Measurements from ENCODE around the gene ADORA2B. TPM values are rescaled to one million over a fixed set of nuclear protein-coding genes. Genes with fewer than 3 reads are reported as not detected.
A peak's percentile ranks its signal among the peaks of the same experiment; 100 is the strongest.
"Not testable (repeated sequence)": the region's sequence is repeated elsewhere in the genome, so short reads cannot be mapped to it uniquely, and the experiment has no call there.

The ADORA2B gene
- total RNA-seq: 1 to 10 TPM in 1 of 2 donors, under 1 TPM in 1; 0.30 to 4.7 TPM

DNA sequence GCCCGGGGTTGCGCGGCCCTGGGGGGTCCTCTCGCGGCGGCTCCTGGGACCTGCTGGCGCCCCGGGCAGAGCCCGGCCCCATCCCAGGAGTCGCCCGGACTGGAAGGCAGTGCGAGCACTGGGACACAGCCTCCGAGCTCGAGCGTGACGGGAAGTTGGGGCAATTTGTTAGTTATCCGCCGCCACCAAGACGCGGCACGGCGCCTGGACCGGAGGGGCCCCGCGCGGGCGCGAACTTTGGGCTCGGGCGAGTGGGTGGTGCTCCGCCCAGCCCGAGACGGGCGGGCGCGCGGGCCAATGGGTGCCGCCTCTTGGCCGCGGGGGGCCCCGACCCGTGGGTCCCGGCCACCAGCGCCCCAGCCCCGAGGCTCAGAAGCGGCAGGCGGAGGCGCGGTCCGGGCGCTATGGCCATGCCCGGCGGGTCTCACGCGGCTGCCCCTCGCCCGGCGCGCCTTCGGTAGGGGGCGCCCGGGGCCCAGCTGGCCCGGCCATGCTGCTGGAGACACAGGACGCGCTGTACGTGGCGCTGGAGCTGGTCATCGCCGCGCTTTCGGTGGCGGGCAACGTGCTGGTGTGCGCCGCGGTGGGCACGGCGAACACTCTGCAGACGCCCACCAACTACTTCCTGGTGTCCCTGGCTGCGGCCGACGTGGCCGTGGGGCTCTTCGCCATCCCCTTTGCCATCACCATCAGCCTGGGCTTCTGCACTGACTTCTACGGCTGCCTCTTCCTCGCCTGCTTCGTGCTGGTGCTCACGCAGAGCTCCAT, at the start of gene ADORA2B:
Gene ADORA2B (plus strand): TSS at position 372 of the 768 bp plus-strand sequence. CDS start 119 bp downstream, at position 491.
- H3K27ac Mint-ChIP-seq: peak within 1 kb of the TSS in 1 of 2 donors; percentile 50
- DNase-seq (ENCODE audit: low spot score in 2 of 2) (peak; percentile 71 to 72), ATAC-seq (peak; percentile 88)
- no peaks in the 10 kb centered on the region for H3K9me3 Mint-ChIP-seq
- H3K36me3 Mint-ChIP-seq: peaks cover 5 to 9% of the 10 kb centered on the region in 2 donors

DNA sequence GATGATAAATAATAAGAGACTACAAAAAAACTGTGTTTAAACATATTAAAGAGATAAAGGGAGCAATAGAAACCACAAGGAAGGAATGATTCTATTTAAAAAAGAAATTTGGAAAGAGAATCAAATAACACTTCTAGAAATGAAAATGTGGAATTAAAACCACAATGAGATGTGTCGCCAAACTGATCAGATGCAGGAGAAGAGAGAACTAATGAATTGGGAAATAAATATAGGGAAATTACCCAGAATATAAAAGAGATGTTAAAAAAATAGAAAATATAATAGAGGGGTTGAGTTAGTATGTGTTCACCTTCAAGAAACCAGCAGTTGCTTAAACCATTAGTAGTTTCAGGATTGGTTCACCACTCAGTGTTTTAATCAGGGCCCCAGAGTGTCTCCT, 48.7 kb upstream of the ADORA2B start:
- Mint-ChIP-seq H3K9me3 (peaks cover 0 to 20% of the 10 kb centered on the region in 2 donors), H3K27ac (peak overlapping the region; percentile 72 to 85), H3K36me3 (peaks cover 6 to 12% of the 10 kb centered on the region in 2 donors)
- ATAC-seq (no peak), DNase-seq (ENCODE audit: low spot score in 2 of 2) (no peak)

GRCh38 chr17:15896834-15897233, 48.1 kb upstream of the ADORA2B start:
- ATAC-seq: no peak
- peak overlapping the region in 1 of 2 donors; percentile 85 for H3K27ac Mint-ChIP-seq
- peaks cover 6 to 12% of the 10 kb centered on the region in 2 donors for H3K36me3 Mint-ChIP-seq
- peaks cover 0 to 20% of the 10 kb centered on the region in 2 donors for H3K9me3 Mint-ChIP-seq
- no peak for DNase-seq (ENCODE audit: low spot score in 2 of 2)

GRCh38 chr17:15899596-15899995, 45.3 kb upstream of the ADORA2B start:
- DNase-seq (ENCODE audit: low spot score in 2 of 2); H3K27ac Mint-ChIP-seq; ATAC-seq: not testable (repeated sequence)
- Mint-ChIP-seq H3K9me3 (peaks cover 0 to 13% of the 10 kb centered on the region in 2 donors), H3K36me3 (peaks cover 6 to 12% of the 10 kb centered on the region in 2 donors)

DNA sequence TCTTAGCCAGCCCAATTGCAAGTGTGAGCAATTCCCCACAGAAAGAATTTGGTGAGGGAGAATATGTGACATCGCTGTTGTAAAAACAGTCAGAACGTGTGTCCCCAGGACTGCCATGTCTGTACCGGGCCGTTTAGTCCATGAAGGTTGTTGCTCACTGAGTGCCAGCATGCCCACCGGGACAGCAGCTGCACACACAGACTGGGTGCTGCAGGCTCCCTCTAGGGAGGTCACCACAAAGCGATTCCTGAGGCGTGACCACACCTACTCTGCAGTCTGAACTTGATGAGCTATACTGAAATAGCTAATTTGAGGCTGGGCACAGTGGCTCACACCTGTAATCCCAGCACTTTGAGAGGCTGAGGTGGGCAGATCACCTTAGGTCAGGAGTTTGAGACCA, 44.1 kb upstream of the ADORA2B start:
- H3K27ac Mint-ChIP-seq: no peak overlapping the region
- ATAC-seq (no peak), DNase-seq (ENCODE audit: low spot score in 2 of 2) (no peak)
- H3K9me3 Mint-ChIP-seq: peaks cover 0 to 13% of the 10 kb centered on the region in 2 donors
- H3K36me3 Mint-ChIP-seq: peaks cover 4 to 10% of the 10 kb centered on the region in 2 donors

- not testable (repeated sequence) for H3K27ac Mint-ChIP-seq
Measured at GRCh38 chr17:15905236-15905635, 39.7 kb upstream of the ADORA2B start.

GRCh38 chr17:15907290-15907689, 37.6 kb upstream of the ADORA2B start:
- no peaks in the 10 kb centered on the region for H3K36me3 Mint-ChIP-seq
- no peaks in the 10 kb centered on the region for H3K9me3 Mint-ChIP-seq
- DNase-seq (ENCODE audit: low spot score in 2 of 2) (no peak), ATAC-seq (no peak)
- no peak overlapping the region for H3K27ac Mint-ChIP-seq

More at GRCh38 chr17:15905236-15905635, 39.7 kb upstream of the ADORA2B start:
- ATAC-seq; H3K36me3 Mint-ChIP-seq; H3K9me3 Mint-ChIP-seq; DNase-seq (ENCODE audit: low spot score in 2 of 2): not testable (repeated sequence)

- Mint-ChIP-seq H3K36me3 (no peaks in the 10 kb centered on the region), H3K27ac (no peak overlapping the region), H3K9me3 (no peaks in the 10 kb centered on the region)
- ATAC-seq (no peak), DNase-seq (ENCODE audit: low spot score in 2 of 2) (no peak)
Measured at GRCh38 chr17:15908378-15908777, 36.6 kb upstream of the ADORA2B start.

- no peak for ATAC-seq
- Mint-ChIP-seq H3K27ac (no peak overlapping the region), H3K9me3 (no peaks in the 10 kb centered on the region), H3K36me3 (no peaks in the 10 kb centered on the region)
- DNase-seq (ENCODE audit: low spot score in 2 of 2): no peak
Measured at GRCh38 chr17:15909481-15909991, 35.4 kb upstream of the ADORA2B start.

- ATAC-seq (no peak), DNase-seq (ENCODE audit: low spot score in 2 of 2) (no peak)
- no peaks in the 10 kb centered on the region for H3K9me3 Mint-ChIP-seq
- H3K27ac Mint-ChIP-seq: no peak overlapping the region
- no peaks in the 10 kb centered on the region for H3K36me3 Mint-ChIP-seq
Measured at GRCh38 chr17:15910791-15911190, 34.1 kb upstream of the ADORA2B start.

GRCh38 chr17:15911701-15912100, 33.2 kb upstream of the ADORA2B start:
- not testable (repeated sequence) for H3K27ac Mint-ChIP-seq; H3K9me3 Mint-ChIP-seq; H3K36me3 Mint-ChIP-seq; DNase-seq (ENCODE audit: low spot score in 2 of 2); ATAC-seq

GRCh38 chr17:15912416-15912955, 32.4 kb upstream of the ADORA2B start:
- no peak for DNase-seq (ENCODE audit: low spot score in 2 of 2)
- no peaks in the 10 kb centered on the region for H3K36me3 Mint-ChIP-seq
- no peaks in the 10 kb centered on the region for H3K9me3 Mint-ChIP-seq
- no peak overlapping the region for H3K27ac Mint-ChIP-seq
- no peak for ATAC-seq

- Mint-ChIP-seq H3K9me3 (no peaks in the 10 kb centered on the region), H3K27ac (no peak overlapping the region), H3K36me3 (no peaks in the 10 kb centered on the region)
- DNase-seq (ENCODE audit: low spot score in 2 of 2): no peak
- ATAC-seq: no peak
Measured at GRCh38 chr17:15913826-15914225, 31.1 kb upstream of the ADORA2B start.

- H3K9me3 Mint-ChIP-seq: no peaks in the 10 kb centered on the region
- peak overlapping the region in 1 of 2 donors; percentile 11 for H3K27ac Mint-ChIP-seq
- no peaks in the 10 kb centered on the region for H3K36me3 Mint-ChIP-seq
- DNase-seq (ENCODE audit: low spot score in 2 of 2) (no peak), ATAC-seq (peak in 1 of 2 donors; percentile 85)
Measured at GRCh38 chr17:15914400-15915170, 30.3 kb upstream of the ADORA2B start.

- Mint-ChIP-seq H3K27ac (no peak overlapping the region), H3K9me3 (no peaks in the 10 kb centered on the region), H3K36me3 (no peaks in the 10 kb centered on the region)
- DNase-seq (ENCODE audit: low spot score in 2 of 2): no peak
- ATAC-seq: no peak
Measured at GRCh38 chr17:15915961-15916360, 29.0 kb upstream of the ADORA2B start.

- DNase-seq (ENCODE audit: low spot score in 2 of 2) (no peak), ATAC-seq (no peak)
- H3K9me3 Mint-ChIP-seq: no peaks in the 10 kb centered on the region
- no peak overlapping the region for H3K27ac Mint-ChIP-seq
- no peaks in the 10 kb centered on the region for H3K36me3 Mint-ChIP-seq
Measured at GRCh38 chr17:15917021-15917437, 27.9 kb upstream of the ADORA2B start.

Measured in activated naive CD4-positive, alpha-beta T cell treated with anti-CD3 and anti-CD28 coated beads, Interleukin-2, amount 50 U/mL, for 72 hours (primary cell).